A549 (cell line): Measurements from ENCODE around the gene TBCCD1. TPM values are rescaled to one million over a fixed set of nuclear protein-coding genes. Genes with fewer than 3 reads are reported as not detected.

Experiments used
- ATAC-seq, 2 experiments: fragments of 200-7000 bp in 1 of 2; fragments of >200 bp in 1 of 2; cut with Nextera tagmentation in 1 of 2; cut with Tn5 transposase in 1 of 2; 3 replicates each; pipeline versions ENCODE4 v1.8.0 to v1.9.1; 2018 to 2020; ENCODE audit warnings: mild to moderate bottlenecking in 1 of 2, moderate library complexity in 1 of 2
- CTCF ChIA-PET: fragments of 300-600 bp; sonication (Branson Sonifier 250); formaldehyde crosslinking; extraction: SDS; loops from one replicate; lab custom pipeline; 2021; ENCODE audit warnings: antibody characterized with exemption, inconsistent platforms; lab: Yijun Ruan, JAX
- POLR2A ChIA-PET: fragments of 350-600 bp; formaldehyde crosslinking; extraction: SDS; loops from one replicate; lab custom pipeline; 2021; ENCODE audit warnings: antibody characterized with exemption, inconsistent platforms; lab: Yijun Ruan, JAX
- DNase-seq, 2 experiments: peaks; one replicate each; pipeline versions ENCODE4 v3.0.0 to v3.0.0-alpha.2; 2011 to 2016; ENCODE audit warnings: low read depth in 1 of 2, low spot score in 1 of 2
- FAIRE-seq: peaks from 2 replicates; lab custom pipeline; 2011; peaks lifted over from hg19 to GRCh38; lab: Jason Lieb, UNC
- H3K27ac ChIP-seq, 2 experiments: fragments of >200 bp; sonication (Bioruptor Twin); formaldehyde crosslinking; 3 replicates each; pipeline ENCODE4 v1.5.1; 2016 to 2017
- H3K4me1 ChIP-seq: fragments of >200 bp; sonication (Bioruptor Twin); formaldehyde crosslinking; 3 replicates; pipeline ENCODE4 v1.6.1; 2016
- H3K4me2 ChIP-seq: fragments of >200 bp; sonication (Bioruptor Twin); formaldehyde crosslinking; 3 replicates; pipeline ENCODE4 v1.6.1; 2016
- H3K4me3 ChIP-seq: fragments of >200 bp; sonication (Bioruptor Twin); formaldehyde crosslinking; 3 replicates; pipeline ENCODE4 v1.5.1; 2016
- H3K9me3 ChIP-seq: fragments of >200 bp; sonication (Bioruptor Twin); formaldehyde crosslinking; 3 replicates; pipeline ENCODE4 v1.6.1; 2016
- ATOH8 ChIP-seq: fragments of 250-450 bp; sonication (Bioruptor Pico); IDR thresholded peaks from 2 replicates; pipeline ENCODE4 v1.5.0; 2020; ENCODE audit warnings: low read depth, mild to moderate bottlenecking, moderate library complexity
- CBX2 ChIP-seq: fragments of 200-600 bp; sonication (generic); IDR thresholded peaks from 2 replicates; pipeline ENCODE4 v1.6.1; 2016; ENCODE audit warnings: low read depth, mild to moderate bottlenecking, borderline replicate concordance
- CHD2 ChIP-seq: fragments of 150-350 bp; IDR thresholded peaks from 2 replicates; pipeline ENCODE4 v1.6.1; 2014; ENCODE audit warnings: low read length; ENCODE audit not compliant: partially characterized antibody
- CTCF ChIP-seq: fragments of >200 bp; sonication (Bioruptor Twin); formaldehyde crosslinking; IDR thresholded peaks from 3 replicates; pipeline ENCODE4 v1.5.1; 2016
- EP300 ChIP-seq, 2 experiments: fragments of >200 bp; sonication (Bioruptor Twin); formaldehyde crosslinking; IDR thresholded peaks; 2 replicates in 1 of 2; 3 replicates in 1 of 2; pipeline ENCODE4 v1.6.1; 2016 to 2017
- ESRRA ChIP-seq: fragments of 150-350 bp; IDR thresholded peaks from 2 replicates; pipeline ENCODE4 v1.6.1; 2014; ENCODE audit warnings: mild to moderate bottlenecking, low read length, borderline replicate concordance
- FOXS1 ChIP-seq: fragments of 250-450 bp; sonication (Bioruptor Pico); IDR thresholded peaks from 2 replicates; pipeline ENCODE4 v1.5.0; 2020; ENCODE audit warnings: mild to moderate bottlenecking, moderate library complexity
- HDAC2 ChIP-seq: fragments of 200-600 bp; sonication (generic); IDR thresholded peaks from 2 replicates; pipeline ENCODE4 v1.6.1; 2016
- HEYL ChIP-seq: fragments of 250-450 bp; sonication (Bioruptor Pico); IDR thresholded peaks from 2 replicates; pipeline ENCODE4 v1.8.0; 2021; ENCODE audit warnings: mild to moderate bottlenecking, moderate library complexity
- HOXA7 ChIP-seq: fragments of 250-450 bp; sonication (Bioruptor Pico); IDR thresholded peaks from 2 replicates; pipeline ENCODE4 v1.5.0; 2020; ENCODE audit warnings: mild to moderate bottlenecking, moderate library complexity
- HOXB13 ChIP-seq: fragments of 250-450 bp; sonication (Bioruptor Pico); IDR thresholded peaks from 2 replicates; pipeline ENCODE4 v1.5.0; 2020; ENCODE audit warnings: low read depth, mild to moderate bottlenecking, moderate library complexity
- HOXB5 ChIP-seq: fragments of 250-450 bp; sonication (Bioruptor Pico); IDR thresholded peaks from 2 replicates; pipeline ENCODE4 v1.5.0; 2020; ENCODE audit warnings: mild to moderate bottlenecking, moderate library complexity
- JUNB ChIP-seq: fragments of >200 bp; sonication (Bioruptor Twin); formaldehyde crosslinking; IDR thresholded peaks from 2 replicates; pipeline ENCODE4 v1.6.1; 2016
- KDM1A ChIP-seq: fragments of 200-600 bp; sonication (generic); IDR thresholded peaks from 2 replicates; pipeline ENCODE4 v1.6.1; 2016; ENCODE audit warnings: low read depth, mild to moderate bottlenecking
- MAFK ChIP-seq: fragments of 450-650 bp; IDR thresholded peaks from 2 replicates; pipeline ENCODE4 v1.6.1; 2014; ENCODE audit not compliant: partially characterized antibody
- MAZ ChIP-seq: fragments of 150-350 bp; IDR thresholded peaks from 2 replicates; pipeline ENCODE4 v1.6.1; 2014; ENCODE audit warnings: antibody characterized with exemption, low read depth, low read length, borderline replicate concordance
- NFE2L2 ChIP-seq: fragments of 150-350 bp; conservative IDR thresholded peaks from 2 replicates; pipeline ENCODE4 v1.6.1; 2014; ENCODE audit warnings: low read length
- NPAS2 ChIP-seq: fragments of 250-450 bp; sonication (Bioruptor Pico); IDR thresholded peaks from 2 replicates; pipeline ENCODE4 v1.8.0; 2022; ENCODE audit warnings: mild to moderate bottlenecking, moderate library complexity, borderline replicate concordance
- POLR2A ChIP-seq: IDR thresholded peaks from 2 replicates; pipeline ENCODE4 v1.6.1; 2012; ENCODE audit warnings: mild to moderate bottlenecking, low read length
- RARB ChIP-seq: fragments of 250-450 bp; sonication (Bioruptor Pico); IDR thresholded peaks from 2 replicates; pipeline ENCODE4 v1.8.0; 2021; ENCODE audit warnings: mild to moderate bottlenecking, moderate library complexity
- RCOR1 ChIP-seq: fragments of 150-350 bp; IDR thresholded peaks from 2 replicates; pipeline ENCODE4 v1.6.1; 2014; ENCODE audit warnings: antibody characterized with exemption, low read length, low read depth
- RFX5 ChIP-seq: fragments of 450-650 bp; IDR thresholded peaks from 2 replicates; pipeline ENCODE4 v1.7.1; 2014; ENCODE audit warnings: antibody characterized with exemption, mild to moderate bottlenecking, moderate library complexity
- SMC3 ChIP-seq: fragments of >200 bp; sonication (Bioruptor Twin); formaldehyde crosslinking; IDR thresholded peaks from 3 replicates; pipeline ENCODE4 v1.6.1; 2018; ENCODE audit warnings: inconsistent platforms
- SREBF2 ChIP-seq: fragments of 450-650 bp; IDR thresholded peaks from 2 replicates; pipeline ENCODE4 v1.6.1; 2014; ENCODE audit warnings: mild to moderate bottlenecking, moderate library complexity
- TFCP2L1 ChIP-seq: fragments of 250-450 bp; sonication (Bioruptor Pico); IDR thresholded peaks from 2 replicates; pipeline ENCODE4 v1.5.0; 2021; ENCODE audit warnings: mild to moderate bottlenecking
- TP53 ChIP-seq: fragments of 250-450 bp; sonication (Bioruptor Pico); IDR thresholded peaks from 2 replicates; pipeline ENCODE4 v1.5.0; 2021; ENCODE audit warnings: mild to moderate bottlenecking, moderate library complexity
- ZSCAN20 ChIP-seq: fragments of 250-450 bp; sonication (Bioruptor Pico); IDR thresholded peaks from 2 replicates; pipeline ENCODE4 v1.8.0; 2022; ENCODE audit warnings: mild to moderate bottlenecking, moderate library complexity
- WGBS: methylation state at CpG from one replicate; pipeline ENCODE4 v1.1.6; 2017; ENCODE audit errors: missing lambda C conversion rate; 5-methylcytosine and 5-hydroxymethylcytosine counted together
- polyA plus RNA-seq, 4 experiments: library from polyadenylated mRNA; depleted of rRNA in 3 of 4; stranded (reverse); fragments of >200 nt; fragmentation: RNase III in 1 of 4; extraction: RNeasy Plus Mini Kit Qiagen cat#74134 plus additional on column Dnase treatment in 1 of 4; gene quantifications; 2 replicates in 3 of 4; 3 replicates in 1 of 4; pipeline ENCODE4 v1.2.3, GENCODE V29; 2011 to 2017
- TF ChIP-seq, protein P1 (sequence below): fragments of >200 bp; sonication (Bioruptor Twin); formaldehyde crosslinking; IDR thresholded peaks from 3 replicates; pipeline ENCODE4 v1.6.1; 2016
- TF ChIP-seq, protein P2 (sequence below): IDR thresholded peaks from 2 replicates; pipeline ENCODE4 v1.6.1; 2012
- TF ChIP-seq, protein P3 (sequence below): fragments of 200-600 bp; sonication (generic); IDR thresholded peaks from 2 replicates; pipeline ENCODE4 v1.6.1; 2016; ENCODE audit warnings: antibody characterized with exemption, mild to moderate bottlenecking, moderate library complexity

The TBCCD1 gene
- polyA plus RNA-seq, 2 of the 4 experiments (the other 2 are of a cell fraction) = 5.8 to 11.4 TPM

DNA sequence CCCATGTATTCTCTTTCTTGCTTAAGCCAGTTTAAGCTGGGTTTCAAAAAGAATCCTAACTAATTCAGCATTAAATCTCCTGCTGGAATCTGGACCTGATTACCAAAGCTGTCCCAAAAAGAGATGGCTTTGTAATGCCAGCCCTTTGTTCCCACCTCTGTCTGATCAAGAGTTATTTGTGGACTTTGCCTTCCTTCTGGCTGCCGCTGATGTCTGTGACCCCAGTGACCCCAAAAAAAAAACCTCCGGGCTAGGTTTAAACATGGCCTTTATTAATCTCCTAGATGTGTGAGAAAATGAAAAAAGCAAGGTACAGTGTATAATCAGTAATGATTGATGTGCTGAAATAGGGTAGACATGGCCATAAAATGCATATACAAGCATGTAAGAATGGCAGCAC, 43.7 kb downstream of the TBCCD1 start:
- CTCF ChIA-PET = interaction anchor here (1.8 kb wide), 1 partner anchor 264 kb away, joined by 4 read pairs; no protein-coding TSS in a partner anchor
- POLR2A ChIA-PET = no interaction called here

DNA sequence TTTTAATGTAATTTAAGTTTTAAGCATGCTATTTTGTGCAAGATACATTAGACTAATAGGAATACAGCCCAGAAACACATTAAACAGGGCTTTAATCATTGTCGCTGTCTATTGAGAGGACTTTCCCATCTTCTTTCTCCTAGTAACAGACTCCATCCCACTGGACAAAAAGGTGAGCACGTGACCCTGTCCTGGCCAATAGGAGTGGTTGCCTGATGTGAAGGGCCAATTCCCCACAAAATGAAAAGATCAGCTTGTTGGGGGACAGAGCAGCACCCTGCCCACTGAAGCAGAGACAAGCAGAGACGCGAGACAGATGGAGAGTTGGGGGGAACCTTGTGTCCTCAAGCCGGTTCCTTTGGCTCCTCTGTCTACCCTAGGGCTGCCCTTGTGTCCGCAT, 44.1 kb downstream of the TBCCD1 start:
- Histone ChIP-seq H3K9me3 (no peaks in the 10 kb centered on the region), H3K4me3 (no peak overlapping the region), H3K4me1 (no peaks in the 10 kb centered on the region), H3K4me2 (no peak overlapping the region), H3K27ac (no peak overlapping the region)
- CTCF ChIA-PET = interaction anchor here (1.8 kb wide), 1 partner anchor 264 kb away, joined by 4 read pairs; no protein-coding TSS in a partner anchor
- FAIRE-seq (no peak), DNase-seq (no peak), ATAC-seq (no peak)
- WGBS = 84% methylated on average over 6 of the region's 6 CpGs
- POLR2A ChIA-PET = no interaction called here
- no peak for TF ChIP-seq RCOR1
- no peak for TF ChIP-seq MAZ
- TF ChIP-seq FOXS1 (CRISPR knock-in tag) = no peak
- TF ChIP-seq, protein P1, sequence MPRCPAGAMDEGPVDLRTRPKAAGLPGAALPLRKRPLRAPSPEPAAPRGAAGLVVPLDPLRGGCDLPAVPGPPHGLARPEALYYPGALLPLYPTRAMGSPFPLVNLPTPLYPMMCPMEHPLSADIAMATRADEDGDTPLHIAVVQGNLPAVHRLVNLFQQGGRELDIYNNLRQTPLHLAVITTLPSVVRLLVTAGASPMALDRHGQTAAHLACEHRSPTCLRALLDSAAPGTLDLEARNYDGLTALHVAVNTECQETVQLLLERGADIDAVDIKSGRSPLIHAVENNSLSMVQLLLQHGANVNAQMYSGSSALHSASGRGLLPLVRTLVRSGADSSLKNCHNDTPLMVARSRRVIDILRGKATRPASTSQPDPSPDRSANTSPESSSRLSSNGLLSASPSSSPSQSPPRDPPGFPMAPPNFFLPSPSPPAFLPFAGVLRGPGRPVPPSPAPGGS = no peak
- no peak for TF ChIP-seq HEYL (CRISPR knock-in tag)
- no peak for TF ChIP-seq CBX2
- TF ChIP-seq, protein P2, sequence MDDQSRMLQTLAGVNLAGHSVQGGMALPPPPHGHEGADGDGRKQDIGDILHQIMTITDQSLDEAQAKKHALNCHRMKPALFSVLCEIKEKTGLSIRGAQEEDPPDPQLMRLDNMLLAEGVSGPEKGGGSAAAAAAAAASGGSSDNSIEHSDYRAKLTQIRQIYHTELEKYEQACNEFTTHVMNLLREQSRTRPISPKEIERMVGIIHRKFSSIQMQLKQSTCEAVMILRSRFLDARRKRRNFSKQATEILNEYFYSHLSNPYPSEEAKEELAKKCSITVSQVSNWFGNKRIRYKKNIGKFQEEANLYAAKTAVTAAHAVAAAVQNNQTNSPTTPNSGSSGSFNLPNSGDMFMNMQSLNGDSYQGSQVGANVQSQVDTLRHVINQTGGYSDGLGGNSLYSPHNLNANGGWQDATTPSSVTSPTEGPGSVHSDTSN = no peak
- no peak for TF ChIP-seq SMC3
- TF ChIP-seq KDM1A = no peak
- TF ChIP-seq TFCP2L1 = no peak
- TF ChIP-seq NPAS2 (CRISPR knock-in tag) = no peak
- TF ChIP-seq ZSCAN20 = no peak
- TF ChIP-seq EP300 (IDR thresholded peaks at IDR 0.05) = no peak
- TF ChIP-seq HOXB13 (CRISPR knock-in tag) = no peak
- TF ChIP-seq HOXA7 (CRISPR knock-in tag) = no peak
- TF ChIP-seq CHD2 = no peak

More for the DNA sequence above, 43.7 kb downstream of the TBCCD1 start:
- Histone ChIP-seq H3K9me3 (no peaks in the 10 kb centered on the region), H3K4me3 (no peak overlapping the region), H3K4me2 (no peak overlapping the region), H3K27ac (no peak overlapping the region), H3K4me1 (no peaks in the 10 kb centered on the region)
- FAIRE-seq = no peak
- TF ChIP-seq, protein P3, sequence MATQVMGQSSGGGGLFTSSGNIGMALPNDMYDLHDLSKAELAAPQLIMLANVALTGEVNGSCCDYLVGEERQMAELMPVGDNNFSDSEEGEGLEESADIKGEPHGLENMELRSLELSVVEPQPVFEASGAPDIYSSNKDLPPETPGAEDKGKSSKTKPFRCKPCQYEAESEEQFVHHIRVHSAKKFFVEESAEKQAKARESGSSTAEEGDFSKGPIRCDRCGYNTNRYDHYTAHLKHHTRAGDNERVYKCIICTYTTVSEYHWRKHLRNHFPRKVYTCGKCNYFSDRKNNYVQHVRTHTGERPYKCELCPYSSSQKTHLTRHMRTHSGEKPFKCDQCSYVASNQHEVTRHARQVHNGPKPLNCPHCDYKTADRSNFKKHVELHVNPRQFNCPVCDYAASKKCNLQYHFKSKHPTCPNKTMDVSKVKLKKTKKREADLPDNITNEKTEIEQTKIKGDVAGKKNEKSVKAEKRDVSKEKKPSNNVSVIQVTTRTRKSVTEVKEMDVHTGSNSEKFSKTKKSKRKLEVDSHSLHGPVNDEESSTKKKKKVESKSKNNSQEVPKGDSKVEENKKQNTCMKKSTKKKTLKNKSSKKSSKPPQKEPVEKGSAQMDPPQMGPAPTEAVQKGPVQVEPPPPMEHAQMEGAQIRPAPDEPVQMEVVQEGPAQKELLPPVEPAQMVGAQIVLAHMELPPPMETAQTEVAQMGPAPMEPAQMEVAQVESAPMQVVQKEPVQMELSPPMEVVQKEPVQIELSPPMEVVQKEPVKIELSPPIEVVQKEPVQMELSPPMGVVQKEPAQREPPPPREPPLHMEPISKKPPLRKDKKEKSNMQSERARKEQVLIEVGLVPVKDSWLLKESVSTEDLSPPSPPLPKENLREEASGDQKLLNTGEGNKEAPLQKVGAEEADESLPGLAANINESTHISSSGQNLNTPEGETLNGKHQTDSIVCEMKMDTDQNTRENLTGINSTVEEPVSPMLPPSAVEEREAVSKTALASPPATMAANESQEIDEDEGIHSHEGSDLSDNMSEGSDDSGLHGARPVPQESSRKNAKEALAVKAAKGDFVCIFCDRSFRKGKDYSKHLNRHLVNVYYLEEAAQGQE = no peak
- TF ChIP-seq RFX5 (no peak), JUNB (no peak), POLR2A (no peak), CTCF (no peak), ESRRA (no peak), RARB (CRISPR knock-in tag) (no peak), HDAC2 (no peak), SREBF2 (no peak), NFE2L2 (no peak), HOXB5 (CRISPR knock-in tag) (no peak), MAFK (no peak), TP53 (CRISPR knock-in tag) (no peak), ZSCAN20 (no peak), HEYL (CRISPR knock-in tag) (no peak), ATOH8 (no peak), HOXA7 (CRISPR knock-in tag) (no peak), MAZ (no peak)
- WGBS = 30% methylated on average over 2 of the region's 2 CpGs
- no peak for DNase-seq
- ATAC-seq = no peak
